ENCODE data around the gene TSPAN33. TPM values are rescaled to one million over a fixed set of nuclear protein-coding genes. Genes with fewer than 3 reads are reported as not detected.

The TSPAN33 gene
- total and polyA plus RNA-seq, 4 donors = 3.3 to 8.2 (median 5.9) TPM

GRCh38 chr7:129202058-129202777, 57.7 kb downstream of the TSPAN33 start:
- 49 to 76% methylated on average over 8 of the region's 8 CpGs for WGBS, 2 donors
- H3K4me1 ChIP-seq (ENCODE audit: control insufficient read depth in 5 of 5, insufficient read depth in 5 of 5, low read length in 5 of 5) = no peaks in the 10 kb centered on the region
- H3K27me3 ChIP-seq (ENCODE audit: control insufficient read depth in 3 of 3, insufficient read depth in 3 of 3, low read length in 2 of 3) = no peaks in the 10 kb centered on the region
- H3K27ac ChIP-seq (ENCODE audit: low read depth in 1 of 2, low read length in 1 of 2) = no peak overlapping the region
- no peaks in the 10 kb centered on the region for H3K9me3 ChIP-seq (ENCODE audit: control insufficient read depth in 4 of 4, insufficient read depth in 3 of 4, low read length in 3 of 4)
- DNase-seq (no peak), ATAC-seq (ENCODE audit: insufficient read depth, low FRiP score) (no peak)
- no peak overlapping the region for H3K9ac ChIP-seq (ENCODE audit: insufficient read depth in 1 of 2, low read length in 2 of 2)
- TF ChIP-seq CTCF (IDR thresholded peaks at IDR 0.05; ENCODE audit: control extremely low read depth, extremely low read depth) = no peak
- no peak overlapping the region for H3K4me3 ChIP-seq
- H3K36me3 ChIP-seq (ENCODE audit: control insufficient read depth in 4 of 4, insufficient read depth in 4 of 4, low read length in 4 of 4) = peaks cover 0 to 27% (median 13%) of the 10 kb centered on the region in 4 donors

DNA sequence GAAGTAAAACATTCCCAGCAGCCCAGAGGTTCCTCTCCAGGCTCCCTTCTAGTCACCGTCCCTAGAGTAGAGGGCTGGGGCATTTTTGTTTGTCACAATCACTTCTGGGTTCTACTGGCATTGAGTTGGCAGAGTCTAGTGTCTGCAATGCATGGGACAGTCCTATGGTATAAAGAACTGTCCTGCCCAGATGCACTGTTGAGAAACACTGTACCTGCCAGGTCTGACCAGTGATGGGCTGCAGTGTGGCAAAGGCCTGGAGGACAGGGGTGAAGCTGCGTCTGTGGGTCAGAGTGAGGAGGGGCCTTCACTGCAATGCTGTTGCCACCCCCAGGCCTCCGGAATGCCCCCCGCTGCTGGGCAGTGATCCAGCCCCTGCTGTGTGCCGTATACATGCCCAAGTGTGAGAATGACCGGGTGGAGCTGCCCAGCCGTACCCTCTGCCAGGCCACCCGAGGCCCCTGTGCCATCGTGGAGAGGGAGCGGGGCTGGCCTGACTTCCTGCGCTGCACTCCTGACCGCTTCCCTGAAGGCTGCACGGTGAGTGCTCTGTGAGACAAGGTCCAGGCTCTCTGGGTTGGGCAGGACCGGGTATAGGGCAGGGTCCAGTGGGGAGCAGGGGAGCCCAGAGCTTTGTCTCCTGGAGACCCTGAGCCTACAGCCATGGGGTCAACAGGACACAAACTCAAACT, 58.7 kb downstream of the TSPAN33 start:
- Histone ChIP-seq H3K4me3 (no peak overlapping the region), H3K27ac (ENCODE audit: low read depth in 1 of 2, low read length in 1 of 2) (no peak overlapping the region), H3K36me3 (ENCODE audit: control insufficient read depth in 4 of 4, insufficient read depth in 4 of 4, low read length in 4 of 4) (peaks cover 0 to 31% (median 15%) of the 10 kb centered on the region in 4 donors), H3K27me3 (ENCODE audit: control insufficient read depth in 3 of 3, insufficient read depth in 3 of 3, low read length in 2 of 3) (no peaks in the 10 kb centered on the region), H3K9me3 (ENCODE audit: control insufficient read depth in 4 of 4, insufficient read depth in 3 of 4, low read length in 3 of 4) (no peaks in the 10 kb centered on the region), H3K9ac (ENCODE audit: insufficient read depth in 1 of 2, low read length in 2 of 2) (no peak overlapping the region), H3K4me1 (ENCODE audit: control insufficient read depth in 5 of 5, insufficient read depth in 5 of 5, low read length in 5 of 5) (no peaks in the 10 kb centered on the region)
- ATAC-seq (ENCODE audit: insufficient read depth, low FRiP score) (no peak), DNase-seq (no peak)
- TF ChIP-seq CTCF (IDR thresholded peaks at IDR 0.05; ENCODE audit: control extremely low read depth, extremely low read depth) = no peak
- WGBS, 2 donors = 86 to 89% methylated on average over 14 of the region's 14 CpGs

DNA sequence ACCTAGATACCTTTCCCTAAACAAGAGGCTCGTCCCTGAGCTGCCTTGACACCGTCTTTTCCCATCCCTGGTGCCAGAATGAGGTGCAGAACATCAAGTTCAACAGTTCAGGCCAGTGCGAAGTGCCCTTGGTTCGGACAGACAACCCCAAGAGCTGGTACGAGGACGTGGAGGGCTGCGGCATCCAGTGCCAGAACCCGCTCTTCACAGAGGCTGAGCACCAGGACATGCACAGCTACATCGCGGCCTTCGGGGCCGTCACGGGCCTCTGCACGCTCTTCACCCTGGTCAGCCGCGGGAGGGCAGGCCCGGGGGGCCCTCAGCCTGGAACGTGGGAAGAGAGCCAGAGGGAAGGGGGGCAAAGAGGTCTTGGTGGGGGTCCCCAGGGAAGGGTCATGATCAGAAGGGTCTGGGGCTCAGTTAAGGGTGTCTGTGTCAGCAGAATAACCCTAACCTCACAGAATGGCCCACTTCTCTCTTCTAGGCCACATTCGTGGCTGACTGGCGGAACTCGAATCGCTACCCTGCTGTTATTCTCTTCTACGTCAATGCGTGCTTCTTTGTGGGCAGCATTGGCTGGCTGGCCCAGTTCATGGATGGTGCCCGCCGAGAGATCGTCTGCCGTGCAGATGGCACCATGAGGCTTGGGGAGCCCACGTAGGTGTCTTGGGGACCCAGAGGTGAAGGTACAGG, 60.8 kb downstream of the TSPAN33 start:
- Histone ChIP-seq H3K4me3 (no peak overlapping the region), H3K36me3 (ENCODE audit: control insufficient read depth in 4 of 4, insufficient read depth in 4 of 4, low read length in 4 of 4) (peaks cover 0 to 41% (median 20%) of the 10 kb centered on the region in 4 donors), H3K4me1 (ENCODE audit: control insufficient read depth in 5 of 5, insufficient read depth in 5 of 5, low read length in 5 of 5) (no peaks in the 10 kb centered on the region), H3K27me3 (ENCODE audit: control insufficient read depth in 3 of 3, insufficient read depth in 3 of 3, low read length in 2 of 3) (no peaks in the 10 kb centered on the region), H3K9me3 (ENCODE audit: control insufficient read depth in 4 of 4, insufficient read depth in 3 of 4, low read length in 3 of 4) (no peaks in the 10 kb centered on the region), H3K27ac (ENCODE audit: low read depth in 1 of 2, low read length in 1 of 2) (no peak overlapping the region), H3K9ac (ENCODE audit: insufficient read depth in 1 of 2, low read length in 2 of 2) (no peak overlapping the region)
- 91 to 93% methylated on average over 29 of the region's 29 CpGs for WGBS, 2 donors
- no peak for ATAC-seq (ENCODE audit: insufficient read depth, low FRiP score)
- DNase-seq = no peak
- no peak for TF ChIP-seq CTCF (IDR thresholded peaks at IDR 0.05; ENCODE audit: control extremely low read depth, extremely low read depth)

Data from lung (tissue), 12 donors.